NCI-H1417 treated with DMSO at 0.1 percent for 48 hours (cell line): ENCODE data around the gene CPPED1.
"Not testable (repeated sequence)": the region's sequence is repeated elsewhere in the genome, so short reads cannot be mapped to it uniquely, and the experiment has no call there.

Experiments
- DNase-seq: peaks from one replicate; lab custom pipeline; 2025; lab: John Stamatoyannopoulos, UW

CPPED1 gene

GRCh38 chr16:12767897-12768296 lies 35.8 kb downstream of the CPPED1 start:
- DNase-seq: no peak

GRCh38 chr16:12766853-12767252 lies 36.8 kb downstream of the CPPED1 start:
- DNase-seq: no peak

DNA sequence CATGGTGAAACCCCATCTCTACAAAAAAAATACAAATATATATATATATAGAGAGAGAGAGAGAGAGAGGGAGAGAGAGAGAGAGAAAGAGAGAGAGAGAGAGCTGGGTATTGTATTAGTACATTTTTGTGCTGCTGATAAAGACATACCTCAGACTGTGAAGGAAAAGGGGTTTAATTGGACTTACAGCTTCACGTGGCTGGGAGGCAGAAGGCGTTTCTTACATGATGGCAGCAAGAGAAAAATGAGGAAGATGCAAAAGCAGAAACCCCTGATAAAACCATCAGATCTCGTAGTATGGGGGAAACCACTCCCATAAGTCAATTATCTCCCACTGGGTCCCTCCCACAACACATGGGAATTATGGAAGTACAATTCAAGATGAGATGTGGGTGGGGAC lies 37.5 kb downstream of the CPPED1 start:
- DNase-seq: not testable (repeated sequence)

- no peak for DNase-seq
Measured at GRCh38 chr16:12764813-12765488, 38.7 kb downstream of the CPPED1 start.

GRCh38 chr16:12763517-12763916 lies 40.2 kb downstream of the CPPED1 start:
- no peak for DNase-seq

DNA sequence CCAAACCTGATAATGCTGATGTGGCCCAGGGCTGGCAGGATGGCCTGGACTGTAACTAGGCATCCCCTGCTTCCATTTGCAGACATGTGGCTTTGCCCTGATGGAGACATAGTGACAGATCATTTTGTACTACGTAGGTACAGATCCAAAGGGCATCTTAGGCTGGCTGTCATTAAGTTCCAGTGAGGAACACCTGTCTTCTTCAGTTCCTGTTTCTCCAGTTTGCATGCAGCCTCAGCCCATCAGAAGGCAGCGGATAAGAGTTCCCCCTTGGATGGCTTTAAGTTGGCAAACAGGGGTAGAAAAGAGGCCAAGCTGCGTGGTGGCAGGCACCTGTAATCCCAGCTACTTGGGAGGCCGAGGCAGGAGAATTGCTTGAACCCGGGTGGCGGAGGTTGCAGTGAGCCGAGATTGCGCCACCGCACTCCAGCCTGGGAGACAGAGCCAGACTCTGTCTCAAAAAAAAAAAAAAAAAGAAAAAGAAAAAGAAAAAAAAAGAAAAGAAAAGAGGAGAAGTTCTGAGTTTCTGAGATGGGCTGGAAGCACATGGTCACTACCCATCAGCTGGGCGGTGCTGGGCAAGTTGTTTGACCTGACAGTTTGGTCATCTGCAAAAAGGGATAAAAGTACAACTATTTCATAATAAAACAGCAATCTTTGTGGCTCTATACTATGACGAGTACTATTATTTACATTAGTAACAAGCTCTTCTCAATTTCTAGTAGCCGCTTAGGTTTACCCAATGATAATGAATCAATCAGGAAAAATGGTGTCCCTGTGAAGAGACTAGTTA lies 42.7 kb downstream of the CPPED1 start:
- no peak for DNase-seq

GRCh38 chr16:12758670-12759558 lies 44.8 kb downstream of the CPPED1 start:
- DNase-seq: no peak

DNA sequence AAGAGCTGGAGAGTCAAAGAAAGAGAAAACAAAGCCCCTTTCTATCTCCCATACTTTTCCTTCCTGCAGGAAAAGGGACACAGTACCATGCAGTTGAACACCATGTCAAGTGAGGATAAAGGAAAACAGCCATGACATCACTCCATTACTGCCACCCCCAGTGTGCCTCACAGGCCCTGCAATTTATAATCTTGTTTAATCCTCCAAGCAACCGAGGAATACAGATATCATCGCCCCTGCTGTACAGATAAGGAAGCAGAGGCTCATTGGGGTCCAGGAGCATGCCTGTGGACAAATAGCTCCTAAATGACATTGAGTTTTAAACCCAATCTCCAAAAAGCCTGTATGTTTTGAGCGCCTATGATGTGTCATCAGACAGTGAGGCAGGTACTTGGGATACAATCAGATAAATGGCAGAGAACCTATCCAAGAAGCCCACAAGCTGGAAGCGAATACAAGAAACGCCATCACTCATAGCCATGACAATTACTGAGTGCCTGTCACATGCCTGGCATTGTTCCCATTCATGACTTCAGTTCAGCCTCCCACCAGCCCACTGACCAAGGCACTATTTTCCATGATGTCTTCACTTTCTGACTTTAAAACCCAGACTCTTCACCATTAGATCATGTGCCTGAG lies 45.5 kb downstream of the CPPED1 start:
- DNase-seq: no peak

DNA sequence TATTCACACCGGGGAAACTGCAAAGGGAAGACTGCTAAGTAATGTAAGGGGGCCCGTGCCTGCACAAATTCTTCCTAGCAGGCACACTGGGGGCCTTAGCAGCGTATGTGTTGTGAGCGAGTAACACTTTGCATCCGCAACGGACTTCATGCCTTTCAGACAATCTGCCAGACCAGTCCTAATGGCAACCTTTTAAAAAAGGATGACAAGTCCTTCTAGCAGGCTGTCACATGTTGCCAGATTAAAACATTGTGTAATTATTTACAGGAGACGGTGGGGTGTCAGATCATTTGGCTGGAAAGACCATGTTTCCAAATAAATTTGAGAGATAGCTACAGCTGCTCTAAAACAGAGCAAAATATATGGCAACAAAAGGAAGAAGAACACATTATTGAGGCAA lies 46.1 kb downstream of the CPPED1 start:
- DNase-seq: no peak

GRCh38 chr16:12754824-12755543 lies 48.7 kb downstream of the CPPED1 start:
- DNase-seq: no peak

DNA sequence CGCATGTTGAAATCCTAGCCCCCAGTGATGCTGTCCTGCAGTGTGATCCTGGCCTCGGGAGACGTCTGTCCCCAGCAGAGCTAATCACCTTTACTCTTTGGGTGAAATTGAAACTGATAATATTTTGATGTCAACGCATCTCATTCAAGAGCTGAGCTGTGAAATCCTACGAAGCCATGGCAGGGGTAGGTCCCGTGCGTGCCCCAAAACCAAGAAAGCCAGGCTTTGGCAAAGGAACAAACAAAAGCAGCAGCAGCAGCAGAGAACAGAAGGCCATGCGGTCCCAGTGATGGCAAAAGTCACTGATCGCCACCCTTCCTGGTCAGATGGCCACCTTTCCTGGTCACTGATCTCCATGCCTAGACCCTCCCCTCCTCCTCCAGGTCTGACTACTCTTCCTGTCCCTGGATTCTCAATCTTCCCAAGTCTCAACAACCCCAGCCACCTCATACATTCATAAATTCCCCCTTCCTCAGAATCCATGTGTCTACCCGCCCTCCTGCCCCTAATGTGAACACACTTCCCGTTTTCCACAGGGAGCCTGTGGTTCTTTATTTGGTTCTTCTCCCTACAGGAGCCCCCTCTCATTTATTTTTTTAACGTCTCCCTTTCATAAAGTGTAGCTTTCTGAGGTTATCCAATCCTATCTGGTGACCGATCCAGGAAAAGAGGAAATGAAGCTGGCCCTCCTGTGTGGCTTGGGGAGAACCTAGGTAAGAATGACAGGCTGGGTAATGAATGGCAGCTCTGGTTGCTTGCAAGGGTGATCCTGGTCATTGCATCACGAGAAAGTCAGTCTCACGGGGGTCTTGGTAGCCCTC lies 50.3 kb downstream of the CPPED1 start:
- no peak for DNase-seq

GRCh38 chr16:12752159-12752558 lies 51.5 kb downstream of the CPPED1 start:
- DNase-seq: no peak

- DNase-seq: no peak
Measured at GRCh38 chr16:12750554-12750918, 53.2 kb downstream of the CPPED1 start.

DNA sequence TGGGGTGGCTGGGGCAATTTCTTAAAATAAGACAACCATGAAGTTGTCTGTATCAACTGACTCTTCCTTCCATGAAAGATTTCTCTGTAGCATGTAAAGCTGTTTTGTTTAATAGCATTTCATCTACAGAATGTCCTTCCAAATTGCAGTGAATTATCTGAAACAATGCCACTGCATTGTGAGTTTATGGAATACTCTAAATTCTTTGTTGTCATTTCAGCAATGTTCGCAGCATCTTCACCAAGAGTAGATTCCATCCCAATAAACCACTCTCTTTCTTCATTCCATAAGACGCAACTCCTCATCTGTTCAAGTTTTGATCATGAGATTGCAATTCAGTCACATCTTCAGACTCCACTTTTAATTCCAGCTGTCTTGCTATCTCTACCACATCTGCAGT lies 54.6 kb downstream of the CPPED1 start:
- no peak for DNase-seq

DNA sequence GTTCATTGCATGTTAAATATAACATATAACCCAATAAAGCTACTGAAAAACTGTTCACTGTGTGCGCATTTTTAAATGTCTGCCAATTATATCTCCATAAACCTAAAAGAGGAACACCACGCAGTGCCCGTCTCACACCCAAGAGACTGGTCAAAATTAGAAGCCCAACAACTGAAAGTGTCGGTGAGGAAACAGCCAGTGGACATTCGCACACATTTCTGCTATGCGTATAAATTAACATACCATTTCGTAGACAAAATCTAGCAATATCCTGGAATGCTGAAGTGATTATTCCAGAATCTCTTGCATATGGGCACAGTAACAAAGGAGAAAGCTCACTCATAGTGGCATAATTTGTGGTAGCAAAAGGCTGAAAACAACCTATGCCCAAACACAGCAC lies 55.9 kb downstream of the CPPED1 start:
- DNase-seq: no peak

GRCh38 chr16:12747261-12747660 lies 56.4 kb downstream of the CPPED1 start:
- no peak for DNase-seq

DNA sequence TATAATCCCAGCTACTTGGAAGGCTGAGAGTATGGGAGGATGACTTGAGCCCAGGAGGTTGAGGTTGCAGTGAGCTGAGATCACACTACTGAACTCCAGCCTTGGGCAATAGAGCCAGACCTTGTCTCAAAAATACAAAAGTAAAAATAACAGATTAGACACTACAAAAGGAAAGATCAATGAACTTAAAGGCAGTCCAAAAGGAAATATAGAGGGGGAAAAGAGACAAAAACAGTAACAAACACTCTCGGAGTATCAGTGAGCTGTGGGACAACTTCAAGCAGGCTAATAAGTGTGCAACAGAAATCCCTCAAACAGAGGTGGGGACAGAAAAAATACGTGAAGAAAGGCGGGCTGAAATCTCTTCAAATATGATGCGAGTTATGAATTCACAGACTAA lies 58.8 kb downstream of the CPPED1 start:
- DNase-seq: no peak

DNA sequence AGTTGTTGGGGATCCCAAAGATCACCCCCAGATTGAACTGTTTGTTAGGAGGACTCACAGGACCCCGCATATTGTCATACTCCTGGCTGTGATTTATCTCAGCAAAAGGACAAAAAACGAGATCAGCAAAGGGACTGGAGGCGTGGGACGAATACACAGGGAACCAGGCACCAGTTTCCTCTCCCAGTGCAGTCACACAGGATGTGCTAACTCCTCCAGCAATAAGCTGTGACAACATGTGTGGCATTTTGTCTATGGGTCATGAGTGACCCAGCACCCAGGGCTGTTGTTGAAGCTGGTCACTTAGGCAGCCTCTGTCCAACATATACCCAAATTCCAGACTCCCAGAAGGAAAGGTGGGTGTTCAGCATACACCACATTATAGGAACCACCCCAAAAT lies 60.9 kb downstream of the CPPED1 start:
- no peak for DNase-seq

GRCh38 chr16:12740986-12741610 lies 62.6 kb downstream of the CPPED1 start:
- no peak for DNase-seq

DNA sequence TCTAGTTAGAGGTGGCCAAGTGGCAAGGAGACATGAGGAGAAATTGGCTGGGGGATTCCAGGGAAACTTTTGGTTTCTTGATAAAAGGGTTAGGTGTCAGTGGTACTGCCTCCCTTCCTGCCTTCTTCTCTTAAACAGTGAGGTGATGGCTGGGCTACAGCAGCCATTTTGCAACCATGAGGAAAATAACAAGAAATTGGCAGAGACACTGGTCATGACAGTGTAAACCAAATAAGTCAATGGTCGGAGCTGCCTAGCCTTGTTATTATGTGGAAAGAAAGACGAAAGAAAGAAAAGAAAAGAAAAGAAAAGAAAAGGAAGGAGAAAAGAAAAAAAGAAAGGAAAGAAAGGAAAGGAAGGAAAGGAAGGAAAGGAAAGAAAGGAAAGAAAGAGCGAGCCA lies 63.9 kb downstream of the CPPED1 start:
- no peak for DNase-seq
